GM12873 (cell line): ENCODE results near the gene PPP4R2.

Experiments
- TF ChIP-seq, protein P1 (sequence below): IDR thresholded peaks from 2 replicates; pipeline ENCODE4 v1.5.1; 2012; ENCODE audit warnings: low read depth, mild to moderate bottlenecking, moderate library complexity, low read length, control low read depth; ENCODE audit not compliant: insufficient read depth; ENCODE audit errors: missing control alignments

Gene PPP4R2

DNA sequence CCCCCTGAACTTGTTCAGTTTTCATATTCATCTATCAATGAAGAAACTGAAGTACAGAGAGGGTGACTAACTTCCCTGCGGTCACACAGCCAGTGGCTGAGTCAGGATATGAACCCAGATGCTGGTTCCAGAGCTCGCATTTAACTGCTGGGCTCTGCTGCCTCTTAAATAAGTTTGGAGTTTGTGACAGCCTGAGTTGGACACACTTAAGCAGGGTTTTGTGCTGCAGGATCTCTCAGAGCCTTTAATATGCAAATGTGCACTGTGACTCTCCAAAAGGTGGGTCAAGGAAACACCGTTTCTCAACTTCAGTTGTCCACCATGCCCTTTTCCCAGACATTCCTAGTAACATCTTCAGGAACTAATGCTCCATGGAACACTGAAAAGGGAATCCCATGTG, 110.6 kb downstream of the PPP4R2 start:
- TF ChIP-seq, protein P1, sequence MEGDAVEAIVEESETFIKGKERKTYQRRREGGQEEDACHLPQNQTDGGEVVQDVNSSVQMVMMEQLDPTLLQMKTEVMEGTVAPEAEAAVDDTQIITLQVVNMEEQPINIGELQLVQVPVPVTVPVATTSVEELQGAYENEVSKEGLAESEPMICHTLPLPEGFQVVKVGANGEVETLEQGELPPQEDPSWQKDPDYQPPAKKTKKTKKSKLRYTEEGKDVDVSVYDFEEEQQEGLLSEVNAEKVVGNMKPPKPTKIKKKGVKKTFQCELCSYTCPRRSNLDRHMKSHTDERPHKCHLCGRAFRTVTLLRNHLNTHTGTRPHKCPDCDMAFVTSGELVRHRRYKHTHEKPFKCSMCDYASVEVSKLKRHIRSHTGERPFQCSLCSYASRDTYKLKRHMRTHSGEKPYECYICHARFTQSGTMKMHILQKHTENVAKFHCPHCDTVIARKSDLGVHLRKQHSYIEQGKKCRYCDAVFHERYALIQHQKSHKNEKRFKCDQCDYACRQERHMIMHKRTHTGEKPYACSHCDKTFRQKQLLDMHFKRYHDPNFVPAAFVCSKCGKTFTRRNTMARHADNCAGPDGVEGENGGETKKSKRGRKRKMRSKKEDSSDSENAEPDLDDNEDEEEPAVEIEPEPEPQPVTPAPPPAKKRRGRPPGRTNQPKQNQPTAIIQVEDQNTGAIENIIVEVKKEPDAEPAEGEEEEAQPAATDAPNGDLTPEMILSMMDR = no peak

DNA sequence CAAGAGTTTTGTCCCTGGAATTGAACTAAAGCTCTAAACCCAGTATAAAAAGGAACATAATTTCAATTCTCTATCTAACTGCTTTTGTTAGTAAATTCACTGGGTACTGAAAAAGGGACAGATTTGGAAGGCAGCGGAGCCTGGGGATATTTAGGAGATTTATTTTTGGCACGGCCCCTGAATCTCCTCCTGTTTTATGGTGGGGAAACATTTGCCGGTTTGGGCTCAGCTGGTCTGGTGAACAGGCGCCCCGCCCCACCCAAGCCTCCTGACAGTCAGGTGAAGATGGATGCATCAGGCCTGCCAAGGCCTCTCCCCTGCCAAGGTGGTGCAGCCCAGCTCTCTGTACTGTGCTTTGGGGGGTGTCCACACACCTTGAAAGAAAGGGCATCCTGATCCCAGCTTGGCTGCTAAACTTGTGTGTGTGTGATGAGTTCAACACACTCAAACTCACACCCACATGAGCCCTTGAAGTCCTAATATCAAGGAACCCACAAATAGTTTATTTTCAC, 111.1 kb downstream of the PPP4R2 start:
- TF ChIP-seq, protein P1 = no peak

DNA sequence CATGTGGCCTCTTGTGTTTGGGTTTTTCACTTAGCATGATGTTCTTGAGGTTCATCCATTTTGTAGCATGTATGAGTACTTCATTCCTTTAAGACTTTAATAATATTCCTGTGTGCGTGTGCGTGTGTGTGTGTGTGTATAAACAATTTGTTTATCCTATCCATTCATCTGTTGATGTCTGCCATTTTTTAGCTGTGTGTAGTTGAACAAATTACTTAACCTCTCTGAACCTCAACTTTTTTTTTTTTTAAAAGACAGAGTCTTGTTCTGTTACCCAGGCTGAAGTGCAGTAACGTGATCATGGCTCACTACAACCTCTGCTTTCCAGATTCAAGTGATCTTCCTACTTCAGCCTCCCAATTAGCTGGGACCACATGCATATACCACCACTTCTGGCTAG, 112.1 kb downstream of the PPP4R2 start:
- TF ChIP-seq, protein P1 = no peak

DNA sequence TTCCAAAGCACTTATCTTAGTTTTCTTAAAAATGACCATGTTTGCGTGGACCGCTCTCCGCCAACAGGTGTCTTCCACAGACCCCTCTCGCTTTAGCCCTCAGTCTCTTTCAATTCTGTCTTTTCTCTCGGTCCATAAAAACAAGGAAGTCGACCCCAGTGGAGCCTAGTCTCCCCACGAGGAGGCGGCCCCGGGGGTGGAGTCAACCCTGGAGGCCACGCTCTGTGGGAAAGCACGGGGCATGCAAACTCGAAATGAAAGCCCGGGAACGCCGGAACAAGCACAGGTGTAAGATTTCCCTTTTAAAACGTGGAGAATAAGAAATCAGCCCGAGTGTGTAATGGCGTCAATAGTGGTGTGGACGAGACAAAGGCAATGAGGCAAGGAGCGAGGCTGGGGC, 113.9 kb downstream of the PPP4R2 start:
- TF ChIP-seq, protein P1 = no peak

DNA sequence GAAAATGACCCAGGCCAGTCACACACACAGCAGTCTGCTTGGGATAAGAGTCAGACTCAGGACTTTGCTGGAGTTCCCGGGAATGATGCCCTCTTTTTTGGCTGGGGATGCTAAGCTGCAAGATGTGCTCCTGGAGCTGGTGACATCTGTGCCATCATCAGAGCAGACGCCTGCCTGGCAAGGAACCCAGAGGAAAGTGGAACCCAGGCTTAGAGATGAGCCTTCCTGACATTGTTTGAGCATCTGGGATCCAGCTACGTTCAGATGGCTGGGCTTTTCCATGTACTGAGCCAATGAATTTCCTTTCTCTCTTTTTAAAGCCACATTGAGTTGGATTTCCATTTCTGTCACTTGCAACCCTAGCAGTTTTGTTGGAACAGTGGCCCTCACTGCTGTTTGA, 118.1 kb downstream of the PPP4R2 start:
- TF ChIP-seq, protein P1 = no peak

DNA sequence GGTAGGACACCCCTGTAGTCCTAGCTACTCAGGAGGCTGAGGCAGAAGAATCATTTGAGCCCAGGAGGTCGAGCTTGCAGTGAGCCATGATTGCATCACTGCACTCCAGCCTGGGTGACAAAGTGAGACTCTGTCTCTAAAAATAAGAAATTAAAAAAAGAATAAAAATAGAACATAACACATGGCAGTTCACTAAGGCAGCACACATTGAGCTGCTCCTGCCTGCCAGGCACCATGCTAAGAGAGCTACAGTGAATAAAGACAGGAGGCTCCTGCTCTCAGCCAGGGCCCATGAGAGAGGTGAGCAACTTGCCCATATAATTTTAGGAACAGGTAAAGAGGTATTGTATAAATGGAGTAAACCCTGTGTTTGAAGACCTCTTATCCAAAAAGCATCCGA, 119.2 kb downstream of the PPP4R2 start:
- TF ChIP-seq, protein P1 = no peak
